GM23338 (cell line): ENCODE measurements around the gene TUFT1.

Source experiments
- EZH2 ChIP-seq: fragments of 200-600 bp; sonication (generic); IDR thresholded peaks from one replicate; pipeline ENCODE4 v1.8.0; 2017; ENCODE audit warnings: antibody characterized with exemption, mild to moderate bottlenecking, low read depth; ENCODE audit not compliant: unreplicated experiment
- TF ChIP-seq, protein P1 (sequence below), 2 experiments: fragments of 200-600 bp in 1 of 2; sonication (generic) in 1 of 2; conservative IDR thresholded peaks; 2 replicates each; pipeline versions ENCODE4 v1.5.1 to v1.6.1; 2016 to 2017; ENCODE audit warnings: antibody characterized with exemption in 2 of 2, low read depth in 2 of 2, mild to moderate bottlenecking in 2 of 2, moderate library complexity in 1 of 2

DNA sequence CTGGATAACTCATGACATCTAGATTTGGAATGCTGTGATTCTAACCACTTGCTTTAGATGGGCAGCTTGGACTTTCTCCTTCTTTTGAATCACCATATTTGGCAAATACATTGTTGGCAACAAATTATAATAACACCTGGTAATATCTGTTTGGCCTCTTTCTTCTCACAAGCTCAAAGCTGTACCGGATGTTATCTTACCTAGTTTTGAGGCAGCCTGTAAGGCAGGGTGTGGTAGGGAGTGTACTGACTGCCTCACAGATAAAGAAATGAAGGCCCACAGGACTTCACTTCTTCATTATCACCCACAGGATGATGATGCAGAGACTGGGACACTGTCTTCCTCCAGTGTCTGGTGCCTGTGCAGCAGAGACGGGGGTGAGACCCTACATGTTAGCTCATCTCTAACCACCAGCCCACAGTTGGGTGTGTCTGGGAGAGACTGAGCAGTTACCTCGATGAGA, 28.5 kb downstream of the TUFT1 start:
- TF ChIP-seq, protein P1, sequence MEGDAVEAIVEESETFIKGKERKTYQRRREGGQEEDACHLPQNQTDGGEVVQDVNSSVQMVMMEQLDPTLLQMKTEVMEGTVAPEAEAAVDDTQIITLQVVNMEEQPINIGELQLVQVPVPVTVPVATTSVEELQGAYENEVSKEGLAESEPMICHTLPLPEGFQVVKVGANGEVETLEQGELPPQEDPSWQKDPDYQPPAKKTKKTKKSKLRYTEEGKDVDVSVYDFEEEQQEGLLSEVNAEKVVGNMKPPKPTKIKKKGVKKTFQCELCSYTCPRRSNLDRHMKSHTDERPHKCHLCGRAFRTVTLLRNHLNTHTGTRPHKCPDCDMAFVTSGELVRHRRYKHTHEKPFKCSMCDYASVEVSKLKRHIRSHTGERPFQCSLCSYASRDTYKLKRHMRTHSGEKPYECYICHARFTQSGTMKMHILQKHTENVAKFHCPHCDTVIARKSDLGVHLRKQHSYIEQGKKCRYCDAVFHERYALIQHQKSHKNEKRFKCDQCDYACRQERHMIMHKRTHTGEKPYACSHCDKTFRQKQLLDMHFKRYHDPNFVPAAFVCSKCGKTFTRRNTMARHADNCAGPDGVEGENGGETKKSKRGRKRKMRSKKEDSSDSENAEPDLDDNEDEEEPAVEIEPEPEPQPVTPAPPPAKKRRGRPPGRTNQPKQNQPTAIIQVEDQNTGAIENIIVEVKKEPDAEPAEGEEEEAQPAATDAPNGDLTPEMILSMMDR (conservative IDR thresholded peaks at IDR 0.05; ENCODE audit: low read depth in 2 of 2) = no peak
- TF ChIP-seq EZH2 = no peak
